Suprapubic skin (tissue), 4 donors: ENCODE results near the gene TRIM54.
"Not testable (repeated sequence)": the region's sequence is repeated elsewhere in the genome, so short reads cannot be mapped to it uniquely, and the experiment has no call there.

Experiments used
- EP300 ChIP-seq: sonication (generic); formaldehyde crosslinking; IDR thresholded peaks from one replicate; pipeline ENCODE4 v1.6.1; 2017; ENCODE audit warnings: antibody characterized with exemption
- POLR2A ChIP-seq, 2 donors: fragments of 450-650 bp; IDR thresholded peaks; one replicate each; pipeline ENCODE4 v1.6.1; 2017; ENCODE audit warnings: antibody characterized with exemption in 2 of 2, mild to moderate bottlenecking in 2 of 2, moderate library complexity in 2 of 2
- POLR2AphosphoS5 ChIP-seq, 3 donors: sonication (generic); formaldehyde crosslinking; IDR thresholded peaks; one replicate each; pipeline ENCODE4 v1.6.1; 2017; ENCODE audit warnings: antibody characterized with exemption in 3 of 3
- TF ChIP-seq, protein P1 (sequence below), 2 donors: fragments of 200-600 bp in 1 of 2; fragments of 450-650 bp in 1 of 2; sonication (generic) in 1 of 2; IDR thresholded peaks; one replicate each; pipeline ENCODE4 v1.5.1; 2016 to 2019; ENCODE audit warnings: antibody characterized with exemption in 2 of 2, mild to moderate bottlenecking in 1 of 2, moderate library complexity in 1 of 2

GRCh38 chr2:27272537-27273522 is 9.4 kb upstream of the TRIM54 start:
- TF ChIP-seq POLR2A (IDR thresholded peaks at IDR 0.05); POLR2AphosphoS5 (IDR thresholded peaks at IDR 0.05); EP300: not testable (repeated sequence)
- TF ChIP-seq, protein P1, sequence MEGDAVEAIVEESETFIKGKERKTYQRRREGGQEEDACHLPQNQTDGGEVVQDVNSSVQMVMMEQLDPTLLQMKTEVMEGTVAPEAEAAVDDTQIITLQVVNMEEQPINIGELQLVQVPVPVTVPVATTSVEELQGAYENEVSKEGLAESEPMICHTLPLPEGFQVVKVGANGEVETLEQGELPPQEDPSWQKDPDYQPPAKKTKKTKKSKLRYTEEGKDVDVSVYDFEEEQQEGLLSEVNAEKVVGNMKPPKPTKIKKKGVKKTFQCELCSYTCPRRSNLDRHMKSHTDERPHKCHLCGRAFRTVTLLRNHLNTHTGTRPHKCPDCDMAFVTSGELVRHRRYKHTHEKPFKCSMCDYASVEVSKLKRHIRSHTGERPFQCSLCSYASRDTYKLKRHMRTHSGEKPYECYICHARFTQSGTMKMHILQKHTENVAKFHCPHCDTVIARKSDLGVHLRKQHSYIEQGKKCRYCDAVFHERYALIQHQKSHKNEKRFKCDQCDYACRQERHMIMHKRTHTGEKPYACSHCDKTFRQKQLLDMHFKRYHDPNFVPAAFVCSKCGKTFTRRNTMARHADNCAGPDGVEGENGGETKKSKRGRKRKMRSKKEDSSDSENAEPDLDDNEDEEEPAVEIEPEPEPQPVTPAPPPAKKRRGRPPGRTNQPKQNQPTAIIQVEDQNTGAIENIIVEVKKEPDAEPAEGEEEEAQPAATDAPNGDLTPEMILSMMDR (IDR thresholded peaks at IDR 0.05), result not testable (repeated sequence)
